OCI-LY7 (cell line): ENCODE data around the gene FBXW8. TPM values are rescaled to one million over a fixed set of nuclear protein-coding genes. Genes with fewer than 3 reads are reported as not detected.

Experiments
- BruUV-seq: library from RNA; stranded (reverse); fragments of 400-500 nt; replicated peaks from 2 replicates; lab custom pipeline; 2021; lab: Mats Ljungman, UMichigan
- CTCF ChIA-PET: fragments of 300-600 bp; sonication (Branson Sonifier 250); formaldehyde crosslinking; loops from one replicate; lab custom pipeline; 2022; ENCODE audit warnings: antibody characterized with exemption; ENCODE audit not compliant: unreplicated experiment; lab: Charles Lee
- POLR2A ChIA-PET: fragments of 300-600 bp; sonication (Branson Sonifier 250); formaldehyde crosslinking; loops from one replicate; lab custom pipeline; 2022; ENCODE audit warnings: antibody characterized with exemption; lab: Charles Lee
- DNase-seq: peaks from one replicate; pipeline ENCODE4 v3.0.0-alpha.2; 2015; ENCODE audit warnings: low spot score
- H2AFZ ChIP-seq: fragments of 200-600 bp; sonication (generic), shearing (Covaris generic); 2 replicates; pipeline ENCODE4 v1.6.1; 2014; ENCODE audit warnings: mild to moderate bottlenecking, antibody characterized with exemption, low read length, moderate library complexity
- H3K27ac ChIP-seq: fragments of 200-600 bp; sonication (generic); 2 replicates; pipeline ENCODE4 v1.5.1; 2014; ENCODE audit warnings: mixed run types, low read depth, mild to moderate bottlenecking, moderate library complexity, low read length, inconsistent platforms; ENCODE audit not compliant: poor library complexity, severe bottlenecking
- H3K36me3 ChIP-seq: fragments of 200-600 bp; sonication (generic); 2 replicates; pipeline ENCODE4 v1.6.1; 2014; ENCODE audit warnings: mild to moderate bottlenecking, antibody characterized with exemption, low read length, moderate library complexity, mixed read lengths; ENCODE audit not compliant: insufficient read depth
- H3K4me1 ChIP-seq: fragments of 200-600 bp; sonication (generic); 2 replicates; pipeline ENCODE4 v1.5.1; 2014; ENCODE audit warnings: mild to moderate bottlenecking, low read length; ENCODE audit not compliant: insufficient read depth, poor library complexity, severe bottlenecking
- H3K4me2 ChIP-seq: fragments of 200-600 bp; sonication (generic); 2 replicates; pipeline ENCODE4 v1.6.1; 2014; ENCODE audit warnings: mild to moderate bottlenecking, low read length
- H3K4me3 ChIP-seq: fragments of 200-600 bp; sonication (generic); 2 replicates; pipeline ENCODE4 v1.5.1; 2014; ENCODE audit warnings: mild to moderate bottlenecking, low read depth, low read length; ENCODE audit not compliant: poor library complexity, severe bottlenecking
- H3K79me2 ChIP-seq: fragments of 200-600 bp; sonication (generic); 2 replicates; pipeline ENCODE4 v1.6.1; 2016; ENCODE audit warnings: low read depth, mild to moderate bottlenecking, low read length, moderate library complexity, mixed read lengths; ENCODE audit not compliant: insufficient read depth
- H3K9me2 ChIP-seq: fragments of 200-600 bp; sonication (generic); 2 replicates; pipeline ENCODE4 v1.6.1; 2016; ENCODE audit warnings: mild to moderate bottlenecking, low read length, mixed read lengths; ENCODE audit not compliant: insufficient read depth
- H3K9me3 ChIP-seq: fragments of 200-600 bp; sonication (generic); 2 replicates; pipeline ENCODE4 v1.6.1; 2014; ENCODE audit warnings: mild to moderate bottlenecking, mixed run types, low read length, mixed read lengths
- H4K20me1 ChIP-seq: fragments of 200-600 bp; sonication (generic); 2 replicates; pipeline ENCODE4 v1.6.1; 2014; ENCODE audit warnings: mild to moderate bottlenecking, antibody characterized with exemption, low read length, moderate library complexity, mixed read lengths; ENCODE audit not compliant: insufficient read depth
- EZH2phosphoT487 ChIP-seq: fragments of 200-600 bp; sonication (generic); IDR thresholded peaks from 2 replicates; pipeline ENCODE4 v1.6.1; 2018; ENCODE audit warnings: low read depth, borderline replicate concordance, mild to moderate bottlenecking, mixed run types, antibody characterized with exemption, low read length, moderate library complexity, mixed read lengths
- intact Hi-C: fragments of 100-400 bp; cut with micrococcal nuclease; formaldehyde crosslinking; loops from one replicate; pipeline ENCODE4 v1.10.0; 2022; ENCODE audit not compliant: unreplicated experiment
- total RNA-seq, 2 experiments: library from RNA; depleted of rRNA in 1 of 2; stranded (reverse); fragments of >200 nt in 1 of 2; shearing (Covaris generic) in 1 of 2; gene quantifications; 2 replicates each; pipeline ENCODE4 v1.2.3, GENCODE V29; 2014 to 2022
- TF ChIP-seq, protein P1 (sequence below): fragments of 200-600 bp; sonication (generic); conservative IDR thresholded peaks from 2 replicates; pipeline ENCODE4 v1.5.1; 2014; ENCODE audit warnings: mild to moderate bottlenecking, antibody characterized with exemption, low read length, moderate library complexity, mixed read lengths

The FBXW8 gene
- total RNA-seq, 2 experiments from 2014 or later = 29.8 to 34.0 TPM

DNA sequence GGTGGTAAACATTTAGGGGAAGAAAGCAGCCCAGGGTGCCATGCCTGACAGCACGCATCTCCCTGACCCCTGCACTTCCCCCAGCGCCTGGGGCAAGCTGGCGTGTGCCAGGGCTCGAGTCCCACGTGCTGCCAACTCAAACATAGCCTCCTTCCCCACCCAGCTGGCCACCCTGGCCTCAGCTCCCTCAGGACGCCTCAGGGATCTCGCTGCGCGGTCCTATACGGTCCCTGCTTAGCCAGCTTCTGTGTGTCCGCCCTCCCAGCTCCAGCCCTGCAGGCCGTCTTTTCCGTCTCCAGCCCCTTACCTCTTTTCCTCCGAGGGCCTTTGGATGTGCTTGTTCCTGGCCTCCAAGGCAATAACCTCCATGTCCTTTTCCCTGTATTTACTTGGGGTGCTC lies 117.5 kb downstream of the FBXW8 start:
- H4K20me1 ChIP-seq = no peaks in the 10 kb centered on the region
- H3K9me3 ChIP-seq = no peaks in the 10 kb centered on the region
- H3K4me3 ChIP-seq = no peak overlapping the region
- no peak for DNase-seq
- peaks cover 30% of the 10 kb centered on the region for H3K36me3 ChIP-seq
- intact Hi-C loops = no loop called here
- no peaks in the 10 kb centered on the region for H3K9me2 ChIP-seq
- H3K4me1 ChIP-seq = no peaks in the 10 kb centered on the region
- H2AFZ ChIP-seq = no peak overlapping the region
- CTCF ChIA-PET = no interaction called here
- H3K27ac ChIP-seq = no peak overlapping the region
- BruUV-seq = no TSS peak
- POLR2A ChIA-PET = interaction anchor here (0.5 to 0.6 kb wide), 4 partner anchors 46 to 346 kb away, joined by 3 to 6 read pairs (median 4); no protein-coding TSS in a partner anchor
- TF ChIP-seq, protein P1, sequence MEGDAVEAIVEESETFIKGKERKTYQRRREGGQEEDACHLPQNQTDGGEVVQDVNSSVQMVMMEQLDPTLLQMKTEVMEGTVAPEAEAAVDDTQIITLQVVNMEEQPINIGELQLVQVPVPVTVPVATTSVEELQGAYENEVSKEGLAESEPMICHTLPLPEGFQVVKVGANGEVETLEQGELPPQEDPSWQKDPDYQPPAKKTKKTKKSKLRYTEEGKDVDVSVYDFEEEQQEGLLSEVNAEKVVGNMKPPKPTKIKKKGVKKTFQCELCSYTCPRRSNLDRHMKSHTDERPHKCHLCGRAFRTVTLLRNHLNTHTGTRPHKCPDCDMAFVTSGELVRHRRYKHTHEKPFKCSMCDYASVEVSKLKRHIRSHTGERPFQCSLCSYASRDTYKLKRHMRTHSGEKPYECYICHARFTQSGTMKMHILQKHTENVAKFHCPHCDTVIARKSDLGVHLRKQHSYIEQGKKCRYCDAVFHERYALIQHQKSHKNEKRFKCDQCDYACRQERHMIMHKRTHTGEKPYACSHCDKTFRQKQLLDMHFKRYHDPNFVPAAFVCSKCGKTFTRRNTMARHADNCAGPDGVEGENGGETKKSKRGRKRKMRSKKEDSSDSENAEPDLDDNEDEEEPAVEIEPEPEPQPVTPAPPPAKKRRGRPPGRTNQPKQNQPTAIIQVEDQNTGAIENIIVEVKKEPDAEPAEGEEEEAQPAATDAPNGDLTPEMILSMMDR = no peak
- H3K79me2 ChIP-seq = no peaks in the 10 kb centered on the region
- H3K4me2 ChIP-seq = no peak overlapping the region

DNA sequence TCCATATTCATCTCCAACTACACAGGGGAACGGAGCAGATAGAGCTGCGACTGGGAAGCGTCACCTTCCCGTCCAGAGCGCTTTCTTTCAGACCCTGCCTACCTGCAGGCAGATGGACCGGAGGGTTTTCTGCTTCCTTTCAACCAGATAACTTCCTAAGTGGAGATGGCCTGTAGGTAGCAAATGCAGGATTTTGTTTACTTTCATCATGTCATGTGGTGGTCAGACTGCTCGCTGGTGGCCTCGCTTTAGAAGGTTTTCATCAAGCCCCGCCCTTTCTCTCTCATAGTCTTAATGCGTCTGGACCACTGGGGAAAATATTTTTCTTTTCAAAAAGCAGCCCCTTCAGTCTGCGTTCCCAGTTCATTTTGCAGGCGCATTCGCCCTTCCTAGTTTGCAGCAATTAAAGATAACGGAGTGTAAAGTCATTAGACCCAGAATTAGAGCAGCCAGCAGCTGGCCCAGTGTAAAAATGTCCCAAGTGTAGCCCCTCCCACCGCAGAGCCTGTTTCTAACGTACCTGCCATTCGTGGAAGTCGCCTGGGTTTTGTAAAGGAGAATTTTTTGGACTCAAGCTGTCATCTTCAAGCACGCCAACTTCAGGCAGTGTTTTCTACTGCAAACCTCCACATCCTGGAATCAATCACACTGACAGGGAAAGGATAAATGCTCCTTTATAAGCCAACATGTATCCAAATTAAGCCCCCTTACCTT lies 119.6 kb downstream of the FBXW8 start:
- H3K4me3 ChIP-seq = no peak overlapping the region
- peaks cover 19% of the 10 kb centered on the region for H3K36me3 ChIP-seq
- DNase-seq = no peak
- H3K9me3 ChIP-seq = no peaks in the 10 kb centered on the region
- ChIA-PET POLR2A (no interaction called here), CTCF (no interaction called here)
- H4K20me1 ChIP-seq = no peaks in the 10 kb centered on the region
- no TSS peak for BruUV-seq
- intact Hi-C loops = no loop called here
- no peaks in the 10 kb centered on the region for H3K79me2 ChIP-seq
- no peaks in the 10 kb centered on the region for H3K4me1 ChIP-seq
- no peak overlapping the region for H3K4me2 ChIP-seq
- H2AFZ ChIP-seq = no peak overlapping the region
- H3K9me2 ChIP-seq = no peaks in the 10 kb centered on the region
- H3K27ac ChIP-seq = no peak overlapping the region
- TF ChIP-seq, protein P1 = no peak
- TF ChIP-seq EZH2phosphoT487 = no peak

DNA sequence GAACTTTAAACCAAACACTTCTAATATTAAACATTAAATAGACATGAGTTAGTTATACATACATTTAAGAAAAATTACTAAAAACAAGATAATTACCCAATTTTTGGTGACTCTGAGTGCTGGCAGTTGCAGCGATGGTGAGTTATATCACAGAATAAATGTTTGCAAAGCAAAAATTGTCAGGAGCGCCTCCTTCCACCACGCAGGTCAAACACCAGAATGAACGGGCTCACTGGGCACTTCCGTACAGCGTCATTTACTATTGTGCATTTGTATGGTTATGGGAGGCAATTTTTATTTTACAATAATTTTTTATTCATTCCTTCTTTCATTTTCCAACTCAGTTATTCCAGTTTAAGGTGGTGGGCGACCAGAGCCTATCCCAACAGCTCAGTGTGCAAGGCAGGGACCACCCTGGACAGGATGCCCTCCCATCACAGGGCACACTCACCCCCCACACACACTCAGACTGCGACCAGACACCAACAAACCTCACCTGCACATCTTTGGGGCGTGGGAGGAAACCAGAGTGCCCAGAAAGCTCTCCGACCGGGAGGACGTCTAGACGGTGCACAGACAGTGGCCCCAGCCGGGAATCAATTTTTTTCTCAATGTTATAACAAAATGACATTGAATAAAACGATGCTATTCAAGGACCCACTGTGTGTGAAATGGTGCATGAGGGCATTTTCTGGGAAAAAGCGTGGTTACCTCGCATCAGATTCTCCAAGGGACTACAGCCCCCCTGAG lies 121.3 kb downstream of the FBXW8 start:
- Histone ChIP-seq H3K36me3 (peaks cover 4% of the 10 kb centered on the region; the same call in 1 of the 2 replicates), H2AFZ (no peak overlapping the region), H3K9me2 (no peaks in the 10 kb centered on the region), H3K9me3 (no peaks in the 10 kb centered on the region), H3K4me3 (no peak overlapping the region), H3K27ac (no peak overlapping the region), H4K20me1 (no peaks in the 10 kb centered on the region), H3K4me1 (no peaks in the 10 kb centered on the region), H3K79me2 (no peaks in the 10 kb centered on the region), H3K4me2 (no peak overlapping the region)
- no TSS peak for BruUV-seq
- intact Hi-C loops = no loop called here
- DNase-seq = no peak
- TF ChIP-seq, protein P1 = peak; percentile 42; the same call in 1 of the 2 replicates
- no peak; the same call in 1 of the 2 replicates for TF ChIP-seq EZH2phosphoT487
- ChIA-PET CTCF (no interaction called here), POLR2A (no interaction called here)
